Endometrial microvascular endothelial cells (primary cell): ENCODE measurements around the gene UBE2F. TPM values are rescaled to one million over a fixed set of nuclear protein-coding genes. Genes with fewer than 3 reads are reported as not detected.
"Not testable (repeated sequence)": the region's sequence is repeated elsewhere in the genome, so short reads cannot be mapped to it uniquely, and the experiment has no call there.

Experiments used
- in situ Hi-C: cut with HindIII; loops from 2 replicates; pipeline ENCODE4 v1.10.0; 2017; ENCODE audit warnings: low sequenced_read_pairs, low pct_unique_long_range_greater_than_20kb; ENCODE audit errors: inconsistent ontology term
- total RNA-seq: library from RNA; depleted of rRNA; stranded (reverse); fragments of >200 nt; gene quantifications from one replicate; pipeline ENCODE4 v1.2.3, GENCODE V29; 2015; ENCODE audit errors: inconsistent ontology term

UBE2F gene
- total RNA-seq, 1 donor from 2014 or later = 70.3 TPM

DNA sequence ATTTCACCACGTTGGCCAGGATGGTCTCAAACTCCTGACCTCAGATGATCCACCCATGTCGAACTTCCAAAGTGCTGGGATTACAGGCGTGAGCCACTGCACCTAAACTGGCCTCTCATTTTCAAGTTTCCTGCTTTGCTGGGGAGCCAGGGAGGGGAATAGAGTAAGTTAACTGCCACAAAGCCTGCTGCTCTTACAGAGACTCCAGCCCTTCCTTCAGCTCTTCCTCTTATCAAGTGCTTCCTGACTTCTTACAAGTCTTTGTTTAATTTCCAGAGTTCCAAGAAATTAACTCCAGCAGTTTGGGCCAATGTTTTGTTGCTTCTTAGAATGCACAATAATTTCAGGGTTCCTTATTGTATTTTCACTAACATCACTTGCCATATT is 24.3 kb upstream of the UBE2F start:
- in situ Hi-C loops = no loop called here

DNA sequence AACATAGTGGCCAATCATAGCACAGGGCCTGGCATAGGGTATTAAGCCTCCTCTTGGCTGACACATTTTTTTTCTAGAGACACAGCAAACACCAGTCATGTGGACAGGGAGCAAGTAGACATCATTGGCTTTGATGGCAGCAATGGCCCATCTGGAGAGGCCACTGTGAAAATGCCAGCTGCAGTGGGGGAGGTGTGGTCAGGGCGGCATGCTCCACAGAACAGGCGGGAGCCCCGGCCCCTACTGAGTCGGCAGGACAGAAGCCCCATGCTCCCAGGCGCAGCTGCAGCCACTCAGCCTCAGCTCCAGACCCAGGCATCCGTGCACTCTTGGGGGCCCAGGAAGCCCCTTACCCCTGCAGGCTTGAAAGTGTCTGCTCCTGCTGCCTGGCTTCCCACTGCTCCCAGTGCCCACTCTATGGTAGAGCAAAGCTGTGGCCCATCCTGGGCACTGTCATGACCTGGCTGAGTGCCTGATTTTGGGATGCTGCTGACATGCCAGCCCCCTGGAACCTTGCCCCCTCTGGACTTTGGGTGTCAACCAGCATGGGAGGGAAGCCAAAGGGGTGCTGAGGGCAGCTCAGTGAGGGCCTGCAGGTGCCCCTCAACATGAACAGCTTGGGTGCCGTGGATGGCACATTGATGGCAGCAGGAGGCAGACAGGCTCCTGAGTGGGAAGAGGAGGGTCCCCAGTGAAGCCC is 23.3 kb upstream of the UBE2F start:
- in situ Hi-C loops = no loop called here

DNA sequence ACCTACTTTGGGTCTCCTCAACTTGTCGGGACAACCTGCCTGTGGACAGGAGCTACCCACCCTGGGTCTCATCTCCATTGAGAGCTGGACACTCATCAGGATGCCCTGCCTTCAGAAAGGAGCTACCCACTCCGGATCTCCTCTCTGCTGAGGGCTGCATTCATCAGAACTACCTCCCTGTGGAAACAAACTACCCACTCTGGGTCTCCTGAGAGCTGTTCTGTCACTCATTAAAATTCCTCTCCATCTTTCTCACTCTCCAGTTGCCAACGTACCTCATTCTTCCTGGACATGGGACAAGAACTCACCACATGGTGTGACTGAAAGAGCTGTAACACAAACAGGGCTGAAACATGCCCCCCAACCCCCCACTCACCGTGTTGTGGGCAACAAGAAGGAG is 22.5 kb upstream of the UBE2F start:
- in situ Hi-C loops = no loop called here

DNA sequence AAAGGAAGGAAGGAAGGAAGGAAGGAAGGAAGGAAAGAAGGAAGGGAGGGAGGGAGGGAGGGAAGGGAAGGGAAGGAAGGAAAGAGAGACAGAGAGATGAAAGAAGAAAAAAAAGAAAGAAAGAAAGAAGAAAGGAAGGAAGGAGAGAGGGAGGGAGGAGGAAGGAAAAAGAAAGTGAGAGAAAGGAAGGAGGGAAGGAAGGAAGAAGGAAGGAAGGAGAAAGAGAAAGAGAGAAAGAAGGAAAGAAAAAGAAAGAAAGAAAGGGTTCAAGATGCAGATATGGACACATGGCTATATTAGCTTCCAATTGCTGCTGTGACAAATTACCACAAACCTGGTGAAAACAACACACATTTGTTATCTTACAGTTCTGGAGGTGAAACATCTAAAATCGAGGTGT is 20.4 kb upstream of the UBE2F start:
- in situ Hi-C loops = no loop called here

DNA sequence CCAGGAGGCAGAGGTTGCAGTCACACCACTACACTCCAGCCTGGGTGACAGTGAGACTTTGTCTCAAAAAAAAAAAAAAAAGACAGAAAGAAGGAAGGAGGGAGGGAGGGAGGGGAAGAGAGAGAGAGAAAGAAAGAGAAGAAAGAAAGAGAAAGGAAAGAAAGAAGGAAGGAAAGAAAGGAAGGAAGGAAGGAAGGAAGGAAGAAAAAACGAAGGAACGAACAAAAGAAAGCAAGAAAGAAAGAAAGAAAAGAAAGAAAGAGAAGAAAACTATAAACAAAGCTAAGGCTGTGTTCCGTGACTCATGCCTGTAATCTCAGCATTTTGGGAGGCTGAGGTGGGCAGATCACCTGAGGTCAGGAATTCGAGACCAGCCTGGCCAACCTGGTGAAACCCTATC is 15.5 kb upstream of the UBE2F start:
- in situ Hi-C loops = not testable (repeated sequence)

DNA sequence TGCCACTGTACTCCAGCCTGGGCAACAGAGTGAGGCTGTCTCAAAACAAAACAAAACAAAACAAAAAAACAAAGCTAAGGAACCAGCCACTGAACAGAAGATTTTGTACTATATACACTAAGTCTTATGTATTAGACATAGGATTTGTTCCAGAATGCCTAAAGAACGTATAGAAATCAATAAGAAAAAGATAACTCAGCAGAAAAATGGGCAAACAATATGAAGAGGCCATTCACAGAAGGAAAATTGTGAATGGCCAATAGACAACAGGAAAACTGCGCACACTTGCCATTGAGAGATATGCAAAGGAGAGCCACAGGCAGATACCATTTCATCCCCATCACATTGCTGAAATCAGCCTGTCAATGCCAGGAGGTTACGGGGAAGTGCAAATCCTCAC is 14.9 kb upstream of the UBE2F start:
- in situ Hi-C loops = no loop called here

DNA sequence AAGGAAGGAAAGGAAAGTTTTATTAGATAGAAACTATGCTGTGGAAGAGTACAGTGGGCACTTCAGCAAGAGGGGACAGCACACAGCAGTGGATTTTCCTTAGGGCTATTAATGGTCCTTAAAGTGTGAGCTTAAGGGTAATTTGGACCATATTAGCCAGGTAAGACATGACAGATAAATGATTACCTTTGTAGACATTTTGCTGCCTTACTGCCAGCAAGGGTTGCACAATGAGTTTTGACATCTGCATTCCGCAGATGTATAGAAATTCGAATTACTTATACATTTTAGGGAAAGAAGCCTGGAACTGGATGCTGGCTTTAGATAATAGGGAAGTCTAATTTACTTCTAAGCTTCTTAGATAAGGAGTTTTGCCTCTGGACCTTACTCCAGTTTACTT is 14.0 kb upstream of the UBE2F start:
- in situ Hi-C loops = no loop called here

DNA sequence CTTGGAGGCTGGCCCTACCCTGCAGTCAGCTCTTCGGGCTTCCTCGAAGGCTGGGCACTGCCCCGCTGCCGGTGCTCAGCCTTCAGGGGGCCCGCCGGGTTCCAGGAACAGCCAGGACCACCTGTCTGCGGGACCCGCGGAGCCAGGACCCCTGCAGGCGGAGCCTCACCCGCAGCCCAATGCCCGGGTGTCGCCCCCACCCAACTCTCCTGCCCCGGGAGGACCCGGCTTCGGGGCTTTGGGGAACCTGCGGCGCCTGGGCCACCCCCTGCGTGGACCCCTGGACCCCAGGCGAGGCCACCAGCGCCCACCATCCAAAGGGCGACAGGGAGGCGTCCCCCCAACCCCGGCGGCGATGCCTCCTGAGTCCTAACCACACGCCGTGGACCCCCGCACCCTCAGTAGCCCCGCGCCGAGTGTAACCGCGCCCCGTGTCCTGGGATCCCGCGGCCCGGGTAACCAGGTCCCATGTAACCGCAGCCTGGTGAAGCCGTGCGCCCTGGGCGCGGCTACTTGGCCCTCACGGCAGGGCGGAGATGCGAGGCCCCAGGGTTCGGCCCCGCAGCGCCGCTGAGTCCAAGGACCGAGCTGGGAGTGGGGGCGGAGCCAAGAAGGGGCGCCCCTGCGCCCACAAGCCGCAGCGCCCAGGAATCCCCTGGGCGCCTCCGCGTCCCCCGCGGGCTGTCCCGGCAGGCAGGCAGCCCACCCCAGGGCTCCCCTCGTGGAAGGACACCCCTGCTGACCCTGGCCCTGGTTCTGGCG is 11.0 kb upstream of the UBE2F start:
- in situ Hi-C loops = no loop called here

DNA sequence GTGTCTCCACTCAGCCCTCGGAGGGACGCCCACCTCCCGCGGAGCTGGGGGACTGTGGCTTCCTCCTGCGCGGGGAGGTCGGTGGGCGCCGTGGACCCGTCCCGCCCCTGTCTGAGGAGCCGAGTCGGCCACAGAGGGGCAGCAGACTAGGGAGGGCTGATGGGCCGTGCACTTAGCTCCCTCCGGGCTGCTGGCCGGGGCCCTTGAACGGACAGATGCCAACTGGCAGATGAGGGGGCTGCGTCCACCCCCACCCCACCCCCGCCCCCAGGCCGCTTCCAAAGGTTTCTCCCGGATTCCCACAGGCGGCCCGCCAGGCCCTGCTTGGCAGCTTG is 10.4 kb upstream of the UBE2F start:
- in situ Hi-C loops = no loop called here

DNA sequence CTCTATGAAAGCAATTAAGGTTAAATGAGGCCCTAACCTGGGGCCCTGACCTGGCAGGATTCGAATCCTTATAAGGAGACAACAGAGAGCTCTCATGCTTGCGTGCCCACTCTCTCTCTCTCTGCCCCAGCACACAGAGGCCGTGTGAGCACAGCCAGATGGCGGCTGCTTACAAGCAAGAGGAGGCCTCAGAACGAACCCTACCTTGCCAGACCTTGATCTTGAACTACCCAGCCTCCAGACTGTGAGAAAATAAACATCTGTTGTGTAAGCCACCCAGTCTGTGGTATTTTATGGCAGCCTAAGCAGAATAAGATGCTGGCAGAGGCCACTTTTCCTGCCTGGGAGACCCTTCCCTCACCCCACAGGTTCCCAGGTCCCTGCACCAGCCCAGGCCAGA is 5.2 kb upstream of the UBE2F start:
- in situ Hi-C loops = no loop called here

DNA sequence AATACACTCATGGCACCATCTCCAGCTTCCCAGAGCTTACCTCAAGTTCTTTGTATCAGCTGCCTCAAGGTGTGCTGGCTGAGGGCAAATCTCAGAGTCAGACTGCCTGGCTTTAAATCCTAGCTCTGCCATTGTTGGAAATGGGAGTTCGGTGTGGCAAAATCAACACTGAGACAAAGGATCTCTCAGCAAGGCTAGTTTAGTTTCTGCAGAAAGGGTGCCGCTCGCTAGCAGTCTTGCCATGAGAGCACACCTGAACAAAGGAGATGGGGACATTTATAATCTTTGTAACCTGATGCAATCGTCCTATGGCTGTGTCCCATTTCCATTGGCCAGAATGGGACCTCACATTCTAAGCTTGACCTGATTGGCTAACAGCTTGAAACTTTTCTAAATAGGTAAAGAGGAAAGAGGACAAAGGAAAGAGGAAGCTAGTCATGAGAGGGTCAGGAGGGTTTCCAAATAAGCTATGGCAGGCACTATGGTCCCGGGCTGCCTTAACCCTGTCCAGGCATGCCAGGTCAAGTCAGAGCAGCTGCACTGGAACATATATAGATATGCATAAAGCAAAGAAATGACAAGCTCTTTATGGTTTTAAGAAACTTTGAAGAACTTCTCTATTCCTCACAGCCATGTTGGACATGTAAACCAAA is 4.3 kb upstream of the UBE2F start:
- in situ Hi-C loops = no loop called here

DNA sequence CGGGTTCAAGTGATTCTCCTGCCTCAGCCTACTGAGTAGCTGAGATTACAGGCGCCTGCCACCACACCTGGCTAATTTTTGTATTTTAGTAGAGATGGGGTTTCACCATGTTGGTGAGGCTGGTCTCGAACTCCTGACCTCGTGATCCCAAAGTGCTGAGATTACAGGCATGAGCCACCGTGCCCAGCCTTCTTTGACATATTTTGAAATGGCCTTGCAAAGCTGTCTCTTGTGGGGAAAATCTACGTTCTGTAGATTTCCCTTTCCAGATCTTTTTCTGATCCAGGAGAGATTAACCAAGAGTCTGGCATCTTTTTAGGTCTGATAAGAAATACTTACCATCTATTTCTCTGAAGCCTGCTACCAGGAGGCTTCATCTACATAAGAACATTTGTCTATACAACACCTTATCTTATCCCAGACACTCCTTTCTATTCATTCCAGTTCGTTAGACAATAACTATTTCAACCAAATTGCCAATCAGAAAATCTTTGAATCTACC is 3.3 kb upstream of the UBE2F start:
- in situ Hi-C loops = not testable (repeated sequence)

DNA sequence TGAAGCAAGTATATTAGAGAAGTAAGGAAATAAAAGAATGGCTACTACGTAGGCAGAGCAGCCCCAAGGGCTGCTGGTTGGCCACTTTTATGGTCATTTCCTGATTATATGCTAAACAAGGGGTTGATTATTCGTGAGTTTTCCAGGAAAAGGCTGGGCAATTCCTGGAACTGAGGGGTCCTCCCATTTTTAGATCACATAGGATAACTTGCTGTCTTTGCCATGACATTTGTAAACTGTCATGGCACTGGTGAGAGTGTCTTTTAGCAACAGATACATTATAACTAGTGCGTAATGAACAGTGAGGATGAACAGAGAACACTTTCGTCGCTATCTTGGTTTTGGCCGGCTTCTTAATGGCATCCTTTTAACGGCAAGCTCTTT is 2.6 kb upstream of the UBE2F start:
- in situ Hi-C loops = no loop called here

DNA sequence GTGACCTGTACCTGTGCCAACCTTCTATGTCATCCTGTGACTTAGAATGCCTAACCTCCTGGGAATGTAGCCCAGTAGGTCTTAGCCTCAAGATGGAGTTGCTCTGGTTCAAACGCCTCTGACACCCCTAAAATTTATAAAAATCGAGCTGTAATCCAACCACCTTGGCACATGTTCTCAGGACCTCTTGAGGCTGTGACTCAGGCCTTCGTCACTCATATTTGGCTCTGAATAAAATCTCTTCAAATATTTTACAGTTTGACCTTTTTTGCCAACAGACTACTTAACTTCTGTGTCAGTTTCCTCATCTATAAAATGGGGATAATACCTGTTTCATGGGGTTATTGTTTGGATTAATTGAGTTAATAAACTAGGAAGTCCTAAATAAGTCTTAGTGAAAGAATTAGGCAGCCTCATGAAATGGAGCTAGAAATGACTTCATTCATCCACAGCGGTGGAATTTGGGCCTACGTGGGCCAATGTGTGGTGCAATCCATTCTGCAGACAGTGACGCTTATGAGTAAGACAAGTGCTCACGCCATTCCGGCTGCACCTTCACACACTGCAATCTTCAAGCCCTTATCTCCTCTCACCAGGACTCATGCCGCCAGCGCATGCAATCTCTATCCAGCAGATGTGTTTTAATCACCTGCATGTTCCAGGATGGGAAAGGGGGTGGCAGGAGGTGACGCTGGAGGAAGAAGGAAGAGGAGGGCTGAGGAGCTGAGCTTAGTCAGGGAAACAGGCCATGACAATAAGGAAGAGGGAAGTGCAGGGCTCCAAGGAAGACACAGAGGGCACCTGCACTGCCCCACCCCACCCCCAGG is 2.0 kb upstream of the UBE2F start:
- in situ Hi-C loops = no loop called here

DNA sequence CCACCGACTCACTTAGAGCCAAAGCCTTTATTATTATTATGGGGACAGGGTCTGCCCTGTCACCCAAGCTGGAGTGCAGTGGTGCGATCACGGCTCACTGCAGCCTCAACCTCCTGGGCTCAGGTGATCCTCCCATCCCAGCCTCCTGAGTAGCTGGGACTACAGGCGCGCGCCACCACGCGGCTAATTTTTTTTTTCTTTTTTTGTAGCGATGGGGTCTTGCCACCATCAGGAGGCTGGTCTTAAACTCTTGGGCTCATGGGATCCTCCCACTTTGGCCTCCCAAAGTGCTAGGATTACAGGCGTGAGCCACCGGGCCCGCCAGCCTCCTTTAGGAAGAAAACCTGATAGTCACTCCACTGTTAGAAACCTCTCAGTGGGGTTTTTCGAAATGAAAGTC is 970 bp upstream of the UBE2F start:
- in situ Hi-C loops = not testable (repeated sequence)

DNA sequence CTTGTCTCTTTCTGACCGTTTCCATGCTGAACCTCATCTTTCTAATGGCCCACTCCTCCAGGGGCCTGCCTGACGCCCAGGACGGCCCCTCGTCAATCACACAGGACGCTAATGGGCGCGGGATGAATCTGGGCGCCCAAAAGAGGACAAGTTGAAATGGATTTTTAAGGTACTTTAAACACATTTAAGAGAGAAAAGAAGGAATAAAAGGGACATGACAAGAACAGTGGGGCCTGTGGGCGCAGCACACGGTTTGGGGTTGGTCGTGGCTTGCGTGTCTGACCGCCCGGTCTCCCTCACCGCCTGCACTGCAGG is 607 bp upstream of the UBE2F start:
- in situ Hi-C loops = no loop called here

DNA sequence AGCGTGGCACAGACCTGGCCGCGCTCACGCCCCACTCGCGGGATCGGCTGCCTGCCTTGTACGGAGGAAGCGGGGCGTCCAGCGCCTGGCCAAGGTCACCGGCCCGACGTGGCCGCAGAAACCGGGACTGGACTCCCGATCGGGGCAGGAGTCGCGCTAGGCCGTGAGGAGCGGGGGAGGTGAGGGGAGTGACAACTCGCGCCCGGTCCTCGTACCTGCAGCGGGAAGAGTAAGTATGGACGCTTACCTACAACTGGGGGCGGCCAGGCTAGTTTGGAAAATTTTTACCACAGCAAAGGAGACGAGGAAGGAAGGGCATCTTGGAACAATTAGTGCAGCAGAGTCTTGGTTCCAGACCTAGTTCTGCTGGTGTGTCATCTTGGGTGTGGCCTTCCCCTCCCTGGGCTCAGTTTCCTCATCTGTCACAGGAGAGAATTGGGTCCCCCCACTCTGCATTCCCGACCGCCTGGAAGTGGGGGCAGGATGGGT is 693 bp downstream of the UBE2F start:
- in situ Hi-C loops = no loop called here

DNA sequence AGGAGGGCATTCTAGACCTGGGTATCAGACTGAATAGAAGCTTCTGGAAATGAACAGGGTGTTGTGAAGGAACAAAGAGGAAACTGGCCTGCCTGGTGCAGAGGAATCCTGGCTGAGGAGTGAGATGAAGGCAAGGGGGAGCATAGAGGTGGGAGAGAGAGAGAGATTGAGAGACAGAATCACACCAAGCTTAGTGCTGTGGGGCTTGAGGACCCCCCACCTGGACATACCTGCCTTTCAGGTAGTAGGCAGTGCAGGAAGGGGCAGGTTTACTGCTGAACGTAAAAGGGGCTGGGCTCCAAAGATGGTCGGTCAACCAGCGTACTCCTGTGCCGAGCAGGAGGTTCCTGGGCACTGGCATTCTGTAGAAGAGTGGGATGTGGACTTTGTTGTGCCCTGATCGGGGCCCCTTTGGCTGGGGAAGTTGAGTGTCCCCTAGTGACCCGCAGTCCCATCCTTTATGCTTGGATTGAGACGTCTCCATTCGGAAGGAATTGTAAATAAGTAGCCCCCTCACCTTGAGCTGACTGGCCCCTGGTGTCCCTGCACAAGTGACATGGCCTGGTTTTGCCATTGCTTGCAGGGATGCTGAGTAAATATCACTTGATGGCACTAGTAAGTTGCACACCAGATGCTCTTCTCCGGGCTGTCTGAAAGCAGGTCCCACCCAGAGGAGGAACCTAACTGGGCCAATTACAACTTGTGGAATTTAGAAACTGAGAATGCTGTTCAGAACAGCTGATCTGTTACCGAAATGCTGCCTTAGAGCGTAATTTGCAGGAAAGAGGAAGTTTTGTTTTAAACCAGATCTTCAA is 1.4 kb downstream of the UBE2F start:
- in situ Hi-C loops = no loop called here

DNA sequence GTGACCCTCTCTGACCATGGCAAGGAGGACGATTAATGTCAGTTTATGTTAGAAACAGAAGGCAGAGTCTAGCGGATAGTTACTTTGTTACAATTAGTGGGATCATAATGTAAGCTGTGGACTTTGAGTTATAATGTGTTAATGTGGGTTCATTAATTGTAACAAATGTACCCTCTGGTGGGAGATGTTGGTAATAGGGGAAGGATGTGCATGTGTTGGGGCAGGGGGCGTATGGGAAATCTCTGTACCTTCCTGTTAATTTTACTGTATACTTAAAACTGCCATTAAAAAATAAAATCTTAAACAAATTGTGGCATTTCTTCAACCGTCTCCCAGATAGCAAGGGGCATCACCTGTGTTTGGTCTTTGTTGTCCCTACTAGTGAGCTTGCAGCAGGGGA is 4.8 kb downstream of the UBE2F start:
- in situ Hi-C loops = no loop called here
